Spleen (tissue), 11 donors: ENCODE measurements around the gene MTA1. TPM values are rescaled to one million over a fixed set of nuclear protein-coding genes. Genes with fewer than 3 reads are reported as not detected.

Experiments
- DNase-seq: peaks from one replicate; pipeline ENCODE4 v3.0.0-alpha.2; 2020
- H3K27ac ChIP-seq, 8 donors: fragments of 200-600 bp; sonication (generic) in 7 of 8; 1 replicate in 4 of 8; 2 replicates in 4 of 8; pipeline versions ENCODE4 v1.5.0 to v1.8.0; 2016 to 2021; ENCODE audit warnings: inconsistent platforms in 4 of 8, mild to moderate bottlenecking in 4 of 8, moderate library complexity in 1 of 8
- H3K27me3 ChIP-seq, 7 donors: fragments of 200-600 bp; sonication (generic) in 6 of 7; replicated peaks in 1 of 7; 1 replicate in 4 of 7; 2 replicates in 3 of 7; pipeline versions ENCODE4 v1.5.0 to v1.8.0; 2016 to 2021; ENCODE audit warnings: inconsistent platforms in 3 of 7, mild to moderate bottlenecking in 1 of 7
- H3K36me3 ChIP-seq, 6 donors: fragments of 200-600 bp; sonication (generic) in 5 of 6; 1 replicate in 4 of 6; 2 replicates in 2 of 6; pipeline versions ENCODE4 v1.5.0 to v1.8.0; 2016 to 2021; ENCODE audit warnings: inconsistent platforms in 2 of 6
- H3K4me1 ChIP-seq, 6 donors: fragments of 200-600 bp; sonication (generic) in 5 of 6; 1 replicate in 3 of 6; 2 replicates in 3 of 6; pipeline versions ENCODE4 v1.5.0 to v1.8.0; 2016 to 2021; ENCODE audit warnings: inconsistent platforms in 3 of 6
- H3K4me3 ChIP-seq, 8 donors: fragments of 200-600 bp; sonication (generic) in 7 of 8; 1 replicate in 4 of 8; 2 replicates in 4 of 8; pipeline versions ENCODE4 v1.5.0 to v1.8.0; 2016 to 2021; ENCODE audit warnings: inconsistent platforms in 4 of 8, mild to moderate bottlenecking in 4 of 8, moderate library complexity in 2 of 8
- H3K9me3 ChIP-seq, 8 donors: fragments of 200-600 bp; sonication (generic) in 7 of 8; 1 replicate in 4 of 8; 2 replicates in 4 of 8; pipeline versions ENCODE4 v1.5.0 to v1.8.0; 2016 to 2021; ENCODE audit warnings: inconsistent platforms in 4 of 8
- POLR2A ChIP-seq, 3 donors: fragments of 450-650 bp; IDR thresholded peaks; one replicate each; pipeline ENCODE4 v1.5.1; 2017; ENCODE audit warnings: antibody characterized with exemption in 3 of 3, mild to moderate bottlenecking in 1 of 3
- POLR2AphosphoS5 ChIP-seq, 3 donors: sonication (generic); formaldehyde crosslinking; IDR thresholded peaks; one replicate each; pipeline ENCODE4 v1.5.1; 2017; ENCODE audit warnings: antibody characterized with exemption in 3 of 3
- WGBS, 5 donors: extraction: QIAGEN DNeasy Blood & Tissue Kit in 3 of 5; methylation state at CpG; one replicate each; pipeline versions ENCODE4 v1.1.5 to v1.1.7; 2013 to 2018; 5-methylcytosine and 5-hydroxymethylcytosine counted together
- intact Hi-C: fragments of 100-400 bp; cut with DNase I; formaldehyde crosslinking; loops from one replicate; pipeline ENCODE4 v1.15.0; 2023; ENCODE audit warnings: low total_unique reads
- polyA plus RNA-seq, 3 donors: library from polyadenylated mRNA; stranded (reverse); fragments of 200-250 nt; gene quantifications; one replicate each; pipeline ENCODE4 v1.2.1, GENCODE V29; 2013
- total RNA-seq, 7 donors: library from RNA; depleted of rRNA in 3 of 7; stranded (reverse); fragments of >200 nt in 3 of 7; fragmentation: NEBNext Ultra II Directional in 4 of 7; extraction: Animal tissue kit (Norgen Biotek cat#: 25700) in 4 of 7; gene quantifications; one replicate each; pipeline versions ENCODE4 v1.1.0 to v1.2.1, GENCODE V29; 2016 to 2021
- TF ChIP-seq, protein P1 (sequence below), 11 experiments: fragments of 200-600 bp in 7 of 11; fragments of 450-650 bp in 4 of 11; sonication (generic) in 4 of 11; IDR thresholded peaks in 8 of 11; conservative IDR thresholded peaks in 3 of 11; 1 replicate in 7 of 11; 2 replicates in 4 of 11; pipeline versions ENCODE4 v1.4.0 to v1.8.0; 2016 to 2021; ENCODE audit warnings: antibody characterized with exemption in 11 of 11, inconsistent platforms in 4 of 11, mild to moderate bottlenecking in 1 of 11
- donor health status: healthy with polysubstance abuse.
- donor health status: DM: no; HTN: no; CAD: no; lungs with moderate emphysema.
- donor health status: DM: no; HTN: no; CAD: no.
- donor health status: Bipolar disorder and iron deficiency.
- donor health status: healthy.
- donor health status: DM: no; HTN: no; CAD: no.
- donor health status: DM: yes; HTN: yes; CAD: no.

The MTA1 gene
- total and polyA plus RNA-seq, 10 donors: 33.0 to 128 (median 78.2) TPM

DNA sequence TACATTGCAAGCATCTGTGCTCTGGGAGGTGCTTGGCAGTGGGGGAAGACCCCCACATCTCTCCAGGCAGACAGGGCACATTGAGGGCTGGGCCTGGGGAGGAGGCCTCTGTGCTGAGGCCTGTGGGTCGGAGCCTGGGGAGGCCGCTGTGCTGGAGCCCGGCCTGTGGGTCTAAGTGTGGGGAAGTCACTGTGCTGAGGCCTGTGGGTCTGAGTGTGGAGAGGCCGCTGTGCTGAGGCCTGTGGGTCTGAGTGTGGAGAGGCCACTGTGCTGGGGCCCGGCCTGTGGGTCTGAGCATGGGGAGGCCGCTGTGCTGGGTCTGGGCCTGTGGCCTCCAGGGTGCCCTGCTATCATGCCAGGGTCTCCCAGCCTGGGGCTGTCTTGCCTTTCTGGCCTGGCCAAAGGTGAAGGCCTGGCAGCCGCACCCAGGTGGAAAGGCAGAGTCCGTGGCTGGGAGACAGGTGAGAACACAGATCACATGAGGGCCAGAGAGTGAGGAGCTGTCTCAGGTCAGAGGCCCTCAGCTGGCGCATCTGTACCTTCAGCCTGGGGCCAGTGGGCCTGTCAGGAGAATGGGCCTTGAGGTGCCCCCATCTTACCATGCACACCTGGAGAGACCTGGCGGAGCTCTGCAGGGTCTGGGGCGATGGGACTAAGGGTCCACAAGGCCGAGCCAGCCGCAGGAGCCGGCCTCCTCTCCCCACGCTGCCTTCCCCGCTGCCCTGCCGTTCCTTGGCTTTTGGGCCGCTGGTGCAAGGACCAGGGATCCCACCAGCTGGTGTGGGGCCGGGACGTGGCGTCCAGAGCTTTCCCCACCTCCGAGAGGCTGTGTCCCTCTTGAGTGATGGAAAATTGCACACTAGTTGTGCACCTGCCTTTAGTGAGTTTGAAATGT lies 36.4 kb downstream of the MTA1 start:
- intact Hi-C loops: no loop called here
- 80 to 94% (median 91%) methylated on average over 6 to 22 of the region's 22 CpGs for WGBS, 5 donors
- H3K9me3 ChIP-seq: no peaks in the 10 kb centered on the region
- H3K27ac ChIP-seq: no peak overlapping the region
- peaks cover 0 to 87% (median 70%) of the 10 kb centered on the region in 6 donors for H3K36me3 ChIP-seq
- H3K4me3 ChIP-seq: no peak overlapping the region
- TF ChIP-seq, protein P1, sequence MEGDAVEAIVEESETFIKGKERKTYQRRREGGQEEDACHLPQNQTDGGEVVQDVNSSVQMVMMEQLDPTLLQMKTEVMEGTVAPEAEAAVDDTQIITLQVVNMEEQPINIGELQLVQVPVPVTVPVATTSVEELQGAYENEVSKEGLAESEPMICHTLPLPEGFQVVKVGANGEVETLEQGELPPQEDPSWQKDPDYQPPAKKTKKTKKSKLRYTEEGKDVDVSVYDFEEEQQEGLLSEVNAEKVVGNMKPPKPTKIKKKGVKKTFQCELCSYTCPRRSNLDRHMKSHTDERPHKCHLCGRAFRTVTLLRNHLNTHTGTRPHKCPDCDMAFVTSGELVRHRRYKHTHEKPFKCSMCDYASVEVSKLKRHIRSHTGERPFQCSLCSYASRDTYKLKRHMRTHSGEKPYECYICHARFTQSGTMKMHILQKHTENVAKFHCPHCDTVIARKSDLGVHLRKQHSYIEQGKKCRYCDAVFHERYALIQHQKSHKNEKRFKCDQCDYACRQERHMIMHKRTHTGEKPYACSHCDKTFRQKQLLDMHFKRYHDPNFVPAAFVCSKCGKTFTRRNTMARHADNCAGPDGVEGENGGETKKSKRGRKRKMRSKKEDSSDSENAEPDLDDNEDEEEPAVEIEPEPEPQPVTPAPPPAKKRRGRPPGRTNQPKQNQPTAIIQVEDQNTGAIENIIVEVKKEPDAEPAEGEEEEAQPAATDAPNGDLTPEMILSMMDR (IDR thresholded peaks at IDR 0.05 in 8 of 11, conservative IDR thresholded peaks at IDR 0.05 in 3 of 11): no peak
- peak in 1 of 3 donors; percentile 10 for TF ChIP-seq POLR2AphosphoS5 (IDR thresholded peaks at IDR 0.05)
- no peaks in the 10 kb centered on the region for H3K27me3 ChIP-seq
- no peak for DNase-seq
- H3K4me1 ChIP-seq: no peaks in the 10 kb centered on the region

DNA sequence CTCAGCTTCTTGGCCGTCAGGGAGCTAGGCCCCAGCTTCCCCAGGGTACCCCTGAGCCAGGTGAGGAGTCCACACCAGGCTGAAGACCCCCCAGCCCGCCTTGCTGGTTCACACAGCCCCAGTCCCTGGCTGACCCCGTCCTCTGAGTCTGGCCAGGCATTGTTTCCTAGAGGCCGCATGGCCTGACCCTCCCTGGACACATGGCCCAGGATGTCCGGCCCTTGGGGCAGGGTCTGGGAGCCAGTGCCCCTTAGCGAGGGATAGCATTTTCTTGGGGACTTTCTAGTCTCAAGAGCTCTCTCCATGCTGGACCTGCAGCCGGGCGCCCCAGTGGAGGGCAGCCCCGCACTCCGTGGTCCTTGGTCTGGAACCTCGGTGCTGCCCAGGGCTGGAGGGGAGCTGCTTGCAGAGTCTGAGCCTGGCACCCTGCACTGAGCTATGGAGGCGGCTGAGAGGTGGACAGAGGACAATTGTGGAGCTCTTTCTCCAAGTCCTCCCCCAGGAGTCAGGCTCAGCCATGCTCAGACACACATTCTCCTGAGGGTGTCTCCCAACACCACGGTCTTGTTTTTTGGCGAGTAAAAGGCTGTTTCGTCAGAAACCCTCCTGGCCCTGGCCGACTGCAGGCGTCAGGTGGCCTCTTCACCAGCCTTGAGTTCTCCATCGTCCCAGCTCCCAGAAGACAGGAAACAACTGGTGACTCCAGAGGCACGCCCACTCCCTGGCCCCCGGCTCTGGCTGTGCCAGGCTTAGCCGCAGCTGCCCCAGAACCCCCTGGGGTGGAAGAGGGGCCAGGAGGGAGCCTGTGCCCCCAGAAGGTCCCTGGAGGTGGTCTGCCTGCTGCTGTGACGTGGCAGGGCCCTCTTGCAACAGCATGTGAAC lies 37.4 kb downstream of the MTA1 start:
- H3K27me3 ChIP-seq: no peaks in the 10 kb centered on the region
- intact Hi-C loops: no loop called here
- H3K36me3 ChIP-seq: peaks cover 0 to 89% (median 74%) of the 10 kb centered on the region in 6 donors
- no peaks in the 10 kb centered on the region for H3K9me3 ChIP-seq
- H3K27ac ChIP-seq: no peak overlapping the region
- no peak overlapping the region for H3K4me3 ChIP-seq
- TF ChIP-seq POLR2AphosphoS5 (IDR thresholded peaks at IDR 0.05): peak in 1 of 3 donors; percentile 5
- TF ChIP-seq, protein P1 (IDR thresholded peaks at IDR 0.05 in 8 of 11, conservative IDR thresholded peaks at IDR 0.05 in 3 of 11): no peak
- DNase-seq: no peak
- WGBS, 5 donors: 79 to 93% (median 85%) methylated on average over 19 to 22 of the region's 22 CpGs
- no peaks in the 10 kb centered on the region for H3K4me1 ChIP-seq

DNA sequence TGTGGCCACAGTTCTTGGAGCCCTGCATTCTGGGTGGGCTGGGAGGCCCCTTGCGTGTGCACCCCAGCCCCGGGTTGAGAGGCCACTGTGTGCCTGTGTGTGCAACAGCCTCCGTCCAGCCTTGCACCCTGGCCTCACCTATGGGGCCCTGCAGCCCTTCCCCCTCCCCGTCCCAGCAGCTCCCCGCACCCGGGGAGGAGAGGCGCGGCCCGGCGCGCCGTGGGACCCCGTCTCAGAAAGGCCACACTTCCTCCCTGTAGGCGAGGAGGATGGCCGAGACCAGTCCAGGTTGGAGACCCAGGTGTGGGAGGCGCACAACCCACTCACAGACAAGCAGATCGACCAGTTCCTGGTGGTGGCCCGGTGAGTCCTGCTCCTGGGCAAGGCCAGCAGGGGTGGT lies 38.4 kb downstream of the MTA1 start:
- intact Hi-C loops: no loop called here
- H3K9me3 ChIP-seq: no peaks in the 10 kb centered on the region
- H3K27me3 ChIP-seq: no peaks in the 10 kb centered on the region
- WGBS, 5 donors: 75 to 93% (median 89%) methylated on average over 9 to 18 of the region's 18 CpGs
- H3K36me3 ChIP-seq: peaks cover 0 to 89% (median 72%) of the 10 kb centered on the region in 6 donors
- no peak overlapping the region for H3K4me3 ChIP-seq
- H3K27ac ChIP-seq: no peak overlapping the region
- TF ChIP-seq POLR2A (IDR thresholded peaks at IDR 0.05) (no peak), POLR2AphosphoS5 (IDR thresholded peaks at IDR 0.05) (peak in 1 of 3 donors; percentile 50)
- no peak for DNase-seq
- peaks cover 0 to 6% (median 1%) of the 10 kb centered on the region in 6 donors for H3K4me1 ChIP-seq

DNA sequence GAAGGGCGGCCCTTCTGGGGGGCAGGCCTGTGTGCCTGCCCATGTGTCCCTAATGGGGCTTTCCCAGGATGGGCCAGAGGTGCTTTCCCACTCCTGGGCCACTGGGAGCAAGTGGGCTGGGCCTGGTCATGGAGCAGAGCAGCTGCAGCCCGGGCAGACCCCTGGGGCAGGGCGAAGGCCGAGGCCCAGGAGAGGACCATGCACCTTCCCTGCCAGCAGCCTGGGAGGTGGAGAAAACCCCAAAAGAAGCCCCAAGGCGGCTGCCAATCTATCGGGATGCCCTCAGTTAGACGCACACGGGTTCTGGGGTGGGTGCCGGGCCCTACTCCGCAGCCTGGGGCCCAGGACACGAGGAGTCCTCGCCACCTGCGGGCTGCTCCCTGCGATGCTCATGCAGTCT lies 38.9 kb downstream of the MTA1 start:
- Histone ChIP-seq H3K36me3 (peaks cover 0 to 89% (median 74%) of the 10 kb centered on the region in 6 donors), H3K27ac (no peak overlapping the region), H3K4me1 (peaks cover 0 to 11% (median 4%) of the 10 kb centered on the region in 6 donors), H3K27me3 (no peaks in the 10 kb centered on the region), H3K4me3 (no peak overlapping the region), H3K9me3 (no peaks in the 10 kb centered on the region)
- TF ChIP-seq POLR2AphosphoS5 (IDR thresholded peaks at IDR 0.05): no peak
- TF ChIP-seq, protein P1 (IDR thresholded peaks at IDR 0.05 in 8 of 11, conservative IDR thresholded peaks at IDR 0.05 in 3 of 11): no peak
- no peak for TF ChIP-seq POLR2A (IDR thresholded peaks at IDR 0.05)
- 77 to 87% (median 85%) methylated on average over 11 to 14 of the region's 14 CpGs for WGBS, 5 donors
- no peak for DNase-seq
- intact Hi-C loops: no loop called here
